Adrenal gland (tissue), 12 donors: Measurements from ENCODE around the gene SH2D4B. TPM values are rescaled to one million over a fixed set of nuclear protein-coding genes. Genes with fewer than 3 reads are reported as not detected.

Source experiments
- DNase-seq, 7 donors: peaks; one replicate each; pipeline ENCODE4 v3.0.0-alpha.2; 2019 to 2020
- H3K27ac ChIP-seq, 5 donors: fragments of 200-600 bp; sonication (generic) in 4 of 5; 1 replicate in 3 of 5; 2 replicates in 2 of 5; pipeline versions ENCODE4 v1.5.1 to v1.8.0; 2016 to 2020; ENCODE audit warnings: mild to moderate bottlenecking in 1 of 5
- H3K27me3 ChIP-seq: fragments of 200-600 bp; 2 replicates; pipeline ENCODE4 v1.8.0; 2021
- H3K36me3 ChIP-seq, 2 donors: fragments of 200-600 bp; replicated peaks in 1 of 2; 1 replicate in 1 of 2; 2 replicates in 1 of 2; pipeline versions ENCODE4 v1.5.1 to v1.8.0; 2018 to 2022
- H3K4me1 ChIP-seq, 2 donors: fragments of 200-600 bp; replicated peaks in 1 of 2; 1 replicate in 1 of 2; 2 replicates in 1 of 2; pipeline versions ENCODE4 v1.5.1 to v1.8.0; 2018 to 2021
- H3K4me3 ChIP-seq, 4 donors: fragments of 200-600 bp; sonication (generic) in 3 of 4; one replicate each; pipeline ENCODE4 v1.5.1; 2016 to 2018
- H3K9me3 ChIP-seq, 3 donors: fragments of 200-600 bp; sonication (generic) in 1 of 3; replicated peaks in 1 of 3; 1 replicate in 2 of 3; 2 replicates in 1 of 3; pipeline versions ENCODE4 v1.5.1 to v1.8.0; 2016 to 2021
- POLR2A ChIP-seq, 2 donors: fragments of 450-650 bp; IDR thresholded peaks; one replicate each; pipeline ENCODE4 v1.6.1; 2017; ENCODE audit warnings: antibody characterized with exemption in 2 of 2, mild to moderate bottlenecking in 2 of 2, moderate library complexity in 1 of 2
- WGBS, 4 donors: extraction: QIAGEN DNeasy Blood & Tissue Kit in 2 of 4; methylation state at CpG; one replicate each; pipeline versions ENCODE4 v1.1.5 to v1.1.7; 2013 to 2017; 5-methylcytosine and 5-hydroxymethylcytosine counted together
- intact Hi-C, 2 donors: fragments of 100-400 bp; cut with DNase I; formaldehyde crosslinking; loops; one replicate each; pipeline versions ENCODE4 v1.14.1 to v1.15.0; 2022 to 2023
- polyA plus RNA-seq, 3 donors: library from polyadenylated mRNA; stranded (reverse); fragments of 200-250 nt in 2 of 3; fragments of 350-450 nt in 1 of 3; fragmentation: Illumina TruSeq in 1 of 3; extraction: RNeasy Lipid Tissue Mini Kit (QIAGEN cat#74804) in 1 of 3; gene quantifications; one replicate each; pipeline ENCODE4 v1.2.3, GENCODE V29; 2013 to 2014
- total RNA-seq, 9 donors: library from RNA; depleted of rRNA in 4 of 9; stranded (reverse); fragments of >200 nt in 4 of 9; fragments of 120-200 nt in 1 of 9; fragmentation: NEBNext Ultra II Directional in 1 of 9; extraction: Animal tissue kit (Norgen Biotek cat#: 25700) in 1 of 9; gene quantifications; one replicate each; pipeline versions ENCODE4 v1.1.0 to v1.2.4, GENCODE V29; 2013 to 2023
- TF ChIP-seq, protein P1 (sequence below), 6 experiments: fragments of 450-650 bp in 4 of 6; fragments of 200-600 bp in 2 of 6; sonication (generic) in 1 of 6; IDR thresholded peaks; 1 replicate in 5 of 6; 2 replicates in 1 of 6; pipeline versions ENCODE4 v1.5.1 to v1.8.0; 2016 to 2021; ENCODE audit warnings: antibody characterized with exemption in 6 of 6, mild to moderate bottlenecking in 2 of 6, moderate library complexity in 1 of 6
- donor health status: healthy with polysubstance abuse.
- donor health status: Bipolar disorder and iron deficiency.
- donor health status: DM: yes; HTN: yes; CAD: no.
- donor health status: DM: no; HTN: no; CAD: no.
- donor health status: DM: no; HTN: no; CAD: no.
- donor health status: DM: yes; HTN: yes; CAD: no.

SH2D4B gene
- total and polyA plus RNA-seq, 12 donors, result 0.06 to 0.35 (median 0.07) TPM; not detected in 9

DNA sequence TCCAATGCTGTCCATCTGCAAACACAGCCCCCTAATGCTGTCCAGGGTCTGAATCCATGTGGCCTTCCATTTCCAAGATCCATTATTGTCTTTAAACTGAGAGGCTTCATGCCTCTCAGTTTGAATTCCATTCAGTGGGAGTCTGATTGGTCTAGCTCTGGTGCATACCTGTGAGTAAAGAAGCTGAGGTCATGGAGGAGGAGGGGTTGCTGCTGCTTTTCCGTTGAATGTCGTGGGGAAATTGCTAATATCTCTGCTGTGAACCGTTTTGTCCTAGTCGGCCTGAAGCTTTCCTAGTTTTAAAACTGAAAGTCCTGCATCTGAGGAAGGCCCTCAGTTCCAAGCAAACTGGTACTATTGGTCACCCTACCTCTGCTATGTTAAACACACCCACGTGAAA is 17.7 kb downstream of the SH2D4B start:
- H3K27ac ChIP-seq, result no peak overlapping the region
- DNase-seq, result no peak
- H3K4me3 ChIP-seq, result no peak overlapping the region
- no peak for TF ChIP-seq POLR2A (IDR thresholded peaks at IDR 0.05)
- TF ChIP-seq, protein P1, sequence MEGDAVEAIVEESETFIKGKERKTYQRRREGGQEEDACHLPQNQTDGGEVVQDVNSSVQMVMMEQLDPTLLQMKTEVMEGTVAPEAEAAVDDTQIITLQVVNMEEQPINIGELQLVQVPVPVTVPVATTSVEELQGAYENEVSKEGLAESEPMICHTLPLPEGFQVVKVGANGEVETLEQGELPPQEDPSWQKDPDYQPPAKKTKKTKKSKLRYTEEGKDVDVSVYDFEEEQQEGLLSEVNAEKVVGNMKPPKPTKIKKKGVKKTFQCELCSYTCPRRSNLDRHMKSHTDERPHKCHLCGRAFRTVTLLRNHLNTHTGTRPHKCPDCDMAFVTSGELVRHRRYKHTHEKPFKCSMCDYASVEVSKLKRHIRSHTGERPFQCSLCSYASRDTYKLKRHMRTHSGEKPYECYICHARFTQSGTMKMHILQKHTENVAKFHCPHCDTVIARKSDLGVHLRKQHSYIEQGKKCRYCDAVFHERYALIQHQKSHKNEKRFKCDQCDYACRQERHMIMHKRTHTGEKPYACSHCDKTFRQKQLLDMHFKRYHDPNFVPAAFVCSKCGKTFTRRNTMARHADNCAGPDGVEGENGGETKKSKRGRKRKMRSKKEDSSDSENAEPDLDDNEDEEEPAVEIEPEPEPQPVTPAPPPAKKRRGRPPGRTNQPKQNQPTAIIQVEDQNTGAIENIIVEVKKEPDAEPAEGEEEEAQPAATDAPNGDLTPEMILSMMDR (IDR thresholded peaks at IDR 0.05), result no peak
- H3K27me3 ChIP-seq, result no peaks in the 10 kb centered on the region
- H3K9me3 ChIP-seq, result no peaks in the 10 kb centered on the region
- WGBS, 4 donors, result 61 to 72% (median 64%) methylated on average over 5 of the region's 5 CpGs
- intact Hi-C loops, result no loop called here
- no peaks in the 10 kb centered on the region for H3K4me1 ChIP-seq
- H3K36me3 ChIP-seq, result no peaks in the 10 kb centered on the region

DNA sequence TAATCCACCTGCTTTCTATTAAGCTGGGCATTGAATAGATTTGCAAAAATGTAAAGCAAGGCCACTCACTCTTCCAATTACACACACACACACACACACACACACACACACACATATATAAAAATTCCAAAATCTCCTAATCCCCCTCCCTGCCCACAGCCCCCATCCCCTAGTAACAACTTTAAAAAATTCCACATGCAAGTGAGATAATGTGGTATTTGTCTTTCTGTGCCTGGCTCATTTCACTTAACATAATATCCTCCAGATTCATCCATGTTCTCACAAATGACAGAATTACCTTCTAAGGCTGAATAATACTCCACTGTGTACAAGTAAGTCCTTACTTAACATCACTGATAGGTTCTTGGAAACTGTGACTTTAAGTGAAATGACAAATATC is 24.2 kb downstream of the SH2D4B start:
- intact Hi-C loops, result loop anchor here in 1 of 2 donors (2.0 kb wide), 1 partner anchor 15 kb away; no protein-coding TSS in a partner anchor
- no peak for TF ChIP-seq POLR2A (IDR thresholded peaks at IDR 0.05)
- TF ChIP-seq, protein P1 (IDR thresholded peaks at IDR 0.05), result no peak
- no peak for DNase-seq

DNA sequence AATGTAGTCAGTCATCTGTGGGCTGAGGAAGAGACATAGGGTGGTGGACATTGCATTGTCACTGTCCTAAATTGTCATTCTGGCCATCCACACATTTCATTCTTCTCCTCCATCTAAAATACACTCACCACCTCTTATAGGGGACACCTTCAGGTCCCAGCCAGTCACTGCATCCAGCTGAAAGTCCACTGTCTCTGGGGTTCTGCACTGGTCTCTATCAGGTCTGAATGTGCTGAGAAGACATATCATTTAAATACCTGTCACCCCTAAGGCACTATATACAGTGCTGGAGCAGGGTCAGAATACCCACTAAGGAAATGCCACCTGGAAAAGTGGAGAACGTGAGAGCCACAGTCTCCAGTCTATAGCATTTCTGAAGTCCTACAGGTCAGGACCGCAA is 29.6 kb downstream of the SH2D4B start:
- Histone ChIP-seq H3K36me3 (no peaks in the 10 kb centered on the region), H3K4me1 (no peaks in the 10 kb centered on the region), H3K4me3 (no peak overlapping the region), H3K27me3 (no peaks in the 10 kb centered on the region), H3K27ac (no peak overlapping the region), H3K9me3 (no peaks in the 10 kb centered on the region)
- 55 to 81% (median 78%) methylated on average over 2 of the region's 2 CpGs for WGBS, 4 donors
- no peak for DNase-seq
- TF ChIP-seq, protein P1 (IDR thresholded peaks at IDR 0.05), result no peak
- TF ChIP-seq POLR2A (IDR thresholded peaks at IDR 0.05), result no peak
- intact Hi-C loops, result no loop called here

More for the DNA sequence above, 24.2 kb downstream of the SH2D4B start:
- H3K4me3 ChIP-seq, result no peak overlapping the region
- no peaks in the 10 kb centered on the region for H3K36me3 ChIP-seq
- no peaks in the 10 kb centered on the region for H3K4me1 ChIP-seq
- no peak overlapping the region for H3K27ac ChIP-seq
- H3K27me3 ChIP-seq, result no peaks in the 10 kb centered on the region
- no peaks in the 10 kb centered on the region for H3K9me3 ChIP-seq

DNA sequence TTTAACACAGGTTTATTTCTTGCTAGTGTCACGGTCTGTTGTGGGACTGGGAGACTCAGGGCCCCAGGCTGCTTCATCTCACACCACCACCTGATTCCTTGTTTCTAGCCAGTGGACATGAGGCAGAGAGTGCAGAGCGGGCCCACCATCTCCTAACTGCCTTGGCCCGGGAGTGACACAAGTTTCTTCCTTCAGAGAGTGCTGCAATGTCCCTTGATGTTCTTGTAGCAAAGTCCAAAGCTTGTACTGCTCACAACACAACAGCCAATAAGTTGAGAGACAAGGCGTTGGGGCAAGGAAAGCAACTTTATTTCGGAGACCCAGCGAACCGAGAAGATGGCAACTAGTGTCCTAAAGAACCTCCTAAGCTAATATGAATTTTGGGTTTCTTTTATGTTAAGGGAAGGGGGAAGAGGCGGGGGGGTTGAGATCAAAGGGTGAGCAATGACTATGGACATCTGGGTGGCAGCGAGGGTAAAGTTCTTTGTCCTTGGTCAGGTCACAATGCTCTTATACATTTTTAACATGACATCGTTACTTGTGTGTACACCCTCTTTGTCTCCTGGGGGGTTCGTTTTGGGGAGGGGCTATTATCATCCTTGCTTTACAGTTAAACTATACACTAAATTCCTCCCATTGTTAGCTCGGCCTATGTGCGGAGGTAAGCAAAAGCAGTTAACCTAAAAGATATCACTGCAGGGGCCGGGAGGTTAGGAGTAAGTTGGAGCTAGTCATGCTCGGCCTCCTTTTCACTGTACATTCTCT is 31.6 kb downstream of the SH2D4B start:
- no peak for DNase-seq
- H3K27me3 ChIP-seq, result no peaks in the 10 kb centered on the region
- intact Hi-C loops, result no loop called here
- H3K4me3 ChIP-seq, result no peak overlapping the region
- TF ChIP-seq POLR2A (IDR thresholded peaks at IDR 0.05), result no peak
- TF ChIP-seq, protein P1 (IDR thresholded peaks at IDR 0.05), result no peak
- H3K36me3 ChIP-seq, result no peaks in the 10 kb centered on the region
- no peak overlapping the region for H3K27ac ChIP-seq
- no peaks in the 10 kb centered on the region for H3K9me3 ChIP-seq
- H3K4me1 ChIP-seq, result no peaks in the 10 kb centered on the region
- WGBS, 4 donors, result 85 to 88% (median 85%) methylated on average over 14 to 15 of the region's 15 CpGs
